Type B pancreatic cell (in vitro differentiated cells): ENCODE data around the gene KIRREL3. TPM values are rescaled to one million over a fixed set of nuclear protein-coding genes. Genes with fewer than 3 reads are reported as not detected.

Source experiments
- DNase-seq: peaks from one replicate; pipeline ENCODE4 v3.0.0; 2021; ENCODE audit warnings: mixed read lengths; ENCODE audit not compliant: unreplicated experiment; ENCODE audit errors: extremely low spot score
- H3K27ac Mint-ChIP-seq: 2 replicates; pipeline ENCODE4 v1.8.0; 2021; ENCODE audit warnings: mild to moderate bottlenecking, mixed read lengths
- H3K27me3 Mint-ChIP-seq: 2 replicates; pipeline ENCODE4 v1.8.0; 2021; ENCODE audit warnings: mixed read lengths
- H3K36me3 Mint-ChIP-seq: 2 replicates; pipeline ENCODE4 v1.8.0; 2021; ENCODE audit warnings: mixed read lengths
- H3K4me1 Mint-ChIP-seq: one replicate; pipeline ENCODE4 v1.8.0; 2021; ENCODE audit warnings: mixed read lengths; ENCODE audit not compliant: unreplicated experiment
- H3K4me3 Mint-ChIP-seq: 2 replicates; pipeline ENCODE4 v1.8.0; 2021; ENCODE audit warnings: mild to moderate bottlenecking, mixed read lengths
- H3K9me3 Mint-ChIP-seq: 2 replicates; pipeline ENCODE4 v1.8.0; 2021; ENCODE audit warnings: mixed read lengths
- total RNA-seq: library from RNA; stranded (reverse); gene quantifications from 2 replicates; pipeline ENCODE4 v1.2.1, GENCODE V29; 2021; ENCODE audit warnings: low replicate concordance
- TF ChIP-seq, protein P1 (sequence below): fragments of 200-600 bp; sonication (generic); conservative IDR thresholded peaks from 2 replicates; pipeline ENCODE4 v1.5.0; 2021; ENCODE audit warnings: antibody characterized with exemption, mild to moderate bottlenecking

The KIRREL3 gene
- total RNA-seq, 1 donor from 2014 or later, result 4.1 TPM

- Mint-ChIP-seq H3K27ac (no peak overlapping the region), H3K36me3 (no peaks in the 10 kb centered on the region), H3K4me3 (no peak overlapping the region), H3K27me3 (peaks cover 8% of the 10 kb centered on the region), H3K9me3 (no peaks in the 10 kb centered on the region), H3K4me1 (peaks cover 8% of the 10 kb centered on the region)
- TF ChIP-seq, protein P1, sequence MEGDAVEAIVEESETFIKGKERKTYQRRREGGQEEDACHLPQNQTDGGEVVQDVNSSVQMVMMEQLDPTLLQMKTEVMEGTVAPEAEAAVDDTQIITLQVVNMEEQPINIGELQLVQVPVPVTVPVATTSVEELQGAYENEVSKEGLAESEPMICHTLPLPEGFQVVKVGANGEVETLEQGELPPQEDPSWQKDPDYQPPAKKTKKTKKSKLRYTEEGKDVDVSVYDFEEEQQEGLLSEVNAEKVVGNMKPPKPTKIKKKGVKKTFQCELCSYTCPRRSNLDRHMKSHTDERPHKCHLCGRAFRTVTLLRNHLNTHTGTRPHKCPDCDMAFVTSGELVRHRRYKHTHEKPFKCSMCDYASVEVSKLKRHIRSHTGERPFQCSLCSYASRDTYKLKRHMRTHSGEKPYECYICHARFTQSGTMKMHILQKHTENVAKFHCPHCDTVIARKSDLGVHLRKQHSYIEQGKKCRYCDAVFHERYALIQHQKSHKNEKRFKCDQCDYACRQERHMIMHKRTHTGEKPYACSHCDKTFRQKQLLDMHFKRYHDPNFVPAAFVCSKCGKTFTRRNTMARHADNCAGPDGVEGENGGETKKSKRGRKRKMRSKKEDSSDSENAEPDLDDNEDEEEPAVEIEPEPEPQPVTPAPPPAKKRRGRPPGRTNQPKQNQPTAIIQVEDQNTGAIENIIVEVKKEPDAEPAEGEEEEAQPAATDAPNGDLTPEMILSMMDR, result no peak
- DNase-seq, result no peak
These were observed 52.0 kb downstream of the KIRREL3 start for GRCh38 chr11:126948563-126948962.

DNA sequence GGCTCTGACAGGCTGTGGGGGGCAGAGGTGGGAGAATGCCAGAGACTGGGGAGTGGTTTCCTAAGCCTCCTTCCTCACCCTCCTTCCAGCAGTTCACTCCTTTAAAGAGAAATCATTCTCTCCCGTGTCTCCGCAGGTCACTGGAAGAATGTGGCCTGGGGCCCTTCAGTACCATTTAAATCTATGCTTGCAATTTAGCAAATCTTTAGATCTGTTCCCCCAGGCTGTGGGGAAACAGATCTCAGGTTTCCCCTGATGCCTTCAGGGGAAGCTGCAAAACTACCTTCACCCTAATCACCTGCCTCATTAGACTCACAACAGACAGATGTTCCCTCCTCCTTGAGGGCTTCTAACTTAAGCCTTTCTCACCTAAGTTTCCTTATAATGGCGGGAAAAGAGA lies 55.3 kb downstream of the KIRREL3 start:
- peaks cover 8% of the 10 kb centered on the region for H3K4me1 Mint-ChIP-seq
- DNase-seq, result no peak
- no peak overlapping the region for H3K27ac Mint-ChIP-seq
- TF ChIP-seq, protein P1, result no peak
- H3K27me3 Mint-ChIP-seq, result peaks cover 9% of the 10 kb centered on the region
- no peaks in the 10 kb centered on the region for H3K9me3 Mint-ChIP-seq
- no peaks in the 10 kb centered on the region for H3K36me3 Mint-ChIP-seq
- H3K4me3 Mint-ChIP-seq, result peak overlapping the region; percentile 14

DNA sequence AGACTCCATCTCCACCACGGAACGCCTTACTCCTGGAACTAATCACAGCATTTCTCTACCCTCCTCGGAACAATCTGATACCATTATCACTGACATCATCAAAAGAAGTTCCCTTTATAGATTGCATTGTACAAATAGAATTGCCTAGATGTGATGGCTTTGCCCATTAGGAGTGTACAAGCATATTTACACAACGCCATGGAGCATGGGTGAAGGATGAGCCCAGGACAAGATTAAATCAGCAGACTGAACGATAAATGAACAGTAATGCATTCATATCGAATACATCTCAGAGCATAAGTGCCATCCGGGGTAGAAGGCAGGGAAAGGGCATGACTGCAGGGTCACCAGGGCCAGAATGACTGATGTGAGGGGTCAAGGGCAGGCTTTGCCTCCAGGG lies 57.3 kb downstream of the KIRREL3 start:
- TF ChIP-seq, protein P1, result no peak
- DNase-seq, result no peak
- no peaks in the 10 kb centered on the region for H3K9me3 Mint-ChIP-seq
- peaks cover 9% of the 10 kb centered on the region for H3K27me3 Mint-ChIP-seq
- no peak overlapping the region for H3K4me3 Mint-ChIP-seq
- H3K4me1 Mint-ChIP-seq, result peaks cover 8% of the 10 kb centered on the region
- no peaks in the 10 kb centered on the region for H3K36me3 Mint-ChIP-seq
- no peak overlapping the region for H3K27ac Mint-ChIP-seq

DNA sequence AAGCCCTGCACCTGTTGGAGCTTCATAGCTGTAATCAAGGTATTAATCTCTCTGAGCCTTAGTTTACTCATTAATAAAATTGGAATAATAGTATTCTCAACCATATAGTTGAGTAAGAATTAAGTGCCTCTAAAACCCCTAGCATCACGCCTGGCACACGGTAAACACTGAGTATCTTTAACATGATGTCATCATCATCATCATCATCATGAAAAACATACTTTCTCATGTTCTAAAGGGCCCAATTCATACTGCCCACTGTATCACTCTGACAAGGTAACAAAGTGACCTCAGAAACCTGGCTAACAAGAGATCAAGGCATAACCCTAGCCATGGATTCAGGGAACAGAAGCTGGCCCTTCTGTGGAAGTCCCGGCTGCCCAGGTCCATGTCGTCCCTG lies 58.4 kb downstream of the KIRREL3 start:
- DNase-seq, result no peak
- Mint-ChIP-seq H3K9me3 (no peaks in the 10 kb centered on the region), H3K4me3 (no peak overlapping the region), H3K27ac (no peak overlapping the region), H3K4me1 (peaks cover 8% of the 10 kb centered on the region), H3K27me3 (peaks cover 7% of the 10 kb centered on the region), H3K36me3 (no peaks in the 10 kb centered on the region)
- TF ChIP-seq, protein P1, result no peak

GRCh38 chr11:126939552-126939951 lies 61.0 kb downstream of the KIRREL3 start:
- Mint-ChIP-seq H3K36me3 (no peaks in the 10 kb centered on the region), H3K4me3 (no peak overlapping the region), H3K4me1 (no peaks in the 10 kb centered on the region), H3K27me3 (peaks cover 3% of the 10 kb centered on the region), H3K9me3 (no peaks in the 10 kb centered on the region), H3K27ac (no peak overlapping the region)
- DNase-seq, result no peak
- TF ChIP-seq, protein P1, result no peak

DNA sequence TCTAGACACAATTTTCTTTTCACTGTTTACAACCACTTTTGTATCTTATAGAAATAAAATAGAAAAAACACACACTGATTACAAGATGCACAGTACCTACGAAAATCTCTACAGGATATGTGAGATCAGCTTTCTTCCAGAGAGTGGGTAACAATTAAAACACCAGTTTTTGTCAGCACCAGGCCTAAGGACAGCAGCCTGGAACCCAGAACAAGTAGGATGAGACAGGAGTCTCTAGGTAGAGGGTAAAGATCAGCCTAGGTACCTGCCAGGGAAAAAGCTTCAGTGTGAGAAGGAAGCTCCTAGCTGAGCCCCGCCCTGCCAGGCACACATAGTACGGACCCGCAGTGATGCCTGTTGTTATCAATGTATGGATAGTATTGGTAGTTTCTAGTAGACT lies 61.9 kb downstream of the KIRREL3 start:
- DNase-seq, result no peak
- no peaks in the 10 kb centered on the region for H3K9me3 Mint-ChIP-seq
- H3K4me1 Mint-ChIP-seq, result no peaks in the 10 kb centered on the region
- no peaks in the 10 kb centered on the region for H3K36me3 Mint-ChIP-seq
- no peak overlapping the region for H3K27ac Mint-ChIP-seq
- TF ChIP-seq, protein P1, result no peak
- H3K27me3 Mint-ChIP-seq, result peaks cover 3% of the 10 kb centered on the region
- H3K4me3 Mint-ChIP-seq, result no peak overlapping the region
